Stimulated activated CD4-positive, alpha-beta T cell treated with anti-CD3 and anti-CD28 coated beads, TNF-alpha, amount 100 ng/mL, for 48 hours (primary cell): Measurements from ENCODE around the gene SSH2.
"Not testable (repeated sequence)": the region's sequence is repeated elsewhere in the genome, so short reads cannot be mapped to it uniquely, and the experiment has no call there.

Experiments used
- DNase-seq, 3 donors: peaks; one replicate each; pipeline ENCODE4 v3.0.0-alpha.2; 2020; ENCODE audit warnings: low read depth in 3 of 3

The SSH2 gene

DNA sequence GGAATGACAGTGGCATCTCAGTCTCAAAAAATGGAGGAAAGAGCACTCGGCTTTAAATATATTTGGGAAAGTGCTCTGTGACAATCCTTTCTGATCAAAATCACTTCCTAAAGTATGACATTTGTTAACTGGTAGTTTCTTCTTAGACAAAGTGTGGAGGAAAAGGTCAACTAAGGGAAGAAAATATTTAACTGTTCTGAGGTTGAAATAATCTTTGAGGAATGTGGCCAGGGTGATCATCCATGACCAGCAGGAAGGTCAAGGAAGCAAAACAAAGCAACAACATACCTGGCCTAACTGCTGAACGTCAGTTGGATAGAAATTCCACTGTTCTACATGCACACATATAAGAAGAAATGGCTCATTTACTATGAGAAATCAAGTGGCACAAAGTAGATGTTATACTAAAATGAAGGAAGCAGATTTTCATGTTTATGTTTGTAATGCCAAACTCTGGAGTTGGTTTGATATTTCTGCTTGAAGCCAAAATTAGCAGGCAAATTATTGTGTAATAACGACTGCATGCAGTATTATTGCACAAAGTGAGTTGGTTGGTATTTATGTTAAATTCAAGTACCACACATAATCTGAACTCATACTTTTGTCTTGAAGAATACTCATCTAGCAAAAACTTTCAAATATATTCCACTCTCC lies 220.0 kb downstream of the SSH2 start:
- no peak for DNase-seq

DNA sequence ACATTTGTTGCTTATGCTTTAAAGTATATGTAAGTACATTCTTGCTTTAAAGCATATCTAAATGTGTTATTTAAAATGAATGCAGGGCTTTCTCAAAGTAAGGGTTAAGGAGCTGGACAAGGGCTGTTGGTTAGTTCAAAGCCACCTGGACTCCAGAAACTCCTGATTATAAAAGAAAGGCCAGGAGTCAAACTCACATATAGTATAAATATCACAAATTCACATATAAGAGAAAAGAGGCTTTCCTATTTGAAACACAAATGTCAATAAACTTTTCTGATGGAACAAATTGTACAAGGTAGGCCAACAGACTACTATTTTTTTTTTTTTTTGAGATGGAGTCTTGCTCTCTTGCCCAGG lies 222.8 kb downstream of the SSH2 start:
- DNase-seq, result no peak

GRCh38 chr17:29706045-29706431 lies 224.0 kb downstream of the SSH2 start:
- DNase-seq, result no peak

- DNase-seq, result no peak
Measured at GRCh38 chr17:29705386-29705785, 224.6 kb downstream of the SSH2 start.

GRCh38 chr17:29699283-29699682 lies 230.7 kb downstream of the SSH2 start:
- no peak for DNase-seq

DNA sequence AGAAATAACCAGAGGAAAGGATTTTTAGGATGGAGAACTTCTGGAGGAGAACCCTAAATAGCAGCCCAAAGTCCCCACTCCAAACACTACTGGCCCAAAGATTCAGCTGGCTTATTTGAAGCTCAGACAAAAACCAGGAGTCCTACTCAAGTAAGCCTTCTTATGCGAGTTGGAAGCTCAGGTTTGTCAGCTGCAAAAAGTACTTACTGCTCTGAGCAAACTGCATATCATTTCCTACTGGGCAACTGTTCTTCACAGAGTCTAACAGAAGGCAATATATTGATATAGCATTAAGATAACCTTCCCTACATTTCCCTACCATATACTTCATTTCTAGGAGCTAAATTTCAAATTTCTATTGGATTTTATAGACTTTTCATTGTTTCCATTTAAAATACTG lies 231.2 kb downstream of the SSH2 start:
- DNase-seq, result no peak

DNA sequence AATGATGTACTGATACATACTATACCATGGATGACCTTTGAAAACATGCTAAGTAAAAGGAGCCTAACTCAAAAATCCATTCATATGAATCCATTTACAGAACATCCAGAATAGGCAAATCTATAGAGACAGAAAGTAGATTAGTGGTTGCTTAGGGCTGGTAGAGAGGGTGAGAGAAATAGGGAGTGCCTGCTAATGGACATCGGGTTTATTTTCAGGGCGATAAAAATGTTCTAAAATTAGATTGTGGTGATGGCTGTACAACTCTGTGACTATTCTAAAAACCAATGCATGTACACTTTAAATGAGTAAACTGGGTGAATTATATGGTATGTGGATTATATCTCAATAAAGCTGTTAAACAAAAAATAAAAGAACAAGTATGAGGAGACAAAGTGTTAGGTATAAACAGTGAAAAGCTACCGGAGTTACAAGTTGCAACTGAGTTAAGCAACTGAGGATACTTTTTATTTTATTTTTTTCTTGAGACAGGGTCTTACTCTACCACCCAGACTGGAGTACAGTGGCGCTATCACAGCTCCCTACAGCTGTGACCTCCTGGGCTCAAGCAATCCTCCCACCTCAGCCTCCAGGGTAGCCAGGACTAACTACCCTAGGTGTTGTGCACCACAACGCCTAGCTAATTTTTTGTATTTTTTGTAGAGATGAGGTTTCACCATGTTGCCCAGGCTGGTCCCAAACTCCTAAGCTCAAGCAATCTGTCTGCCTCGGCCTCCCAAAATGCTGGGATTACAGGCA lies 231.8 kb downstream of the SSH2 start:
- DNase-seq, result no peak

- DNase-seq, result no peak
Measured at GRCh38 chr17:29697371-29697770, 232.7 kb downstream of the SSH2 start.

DNA sequence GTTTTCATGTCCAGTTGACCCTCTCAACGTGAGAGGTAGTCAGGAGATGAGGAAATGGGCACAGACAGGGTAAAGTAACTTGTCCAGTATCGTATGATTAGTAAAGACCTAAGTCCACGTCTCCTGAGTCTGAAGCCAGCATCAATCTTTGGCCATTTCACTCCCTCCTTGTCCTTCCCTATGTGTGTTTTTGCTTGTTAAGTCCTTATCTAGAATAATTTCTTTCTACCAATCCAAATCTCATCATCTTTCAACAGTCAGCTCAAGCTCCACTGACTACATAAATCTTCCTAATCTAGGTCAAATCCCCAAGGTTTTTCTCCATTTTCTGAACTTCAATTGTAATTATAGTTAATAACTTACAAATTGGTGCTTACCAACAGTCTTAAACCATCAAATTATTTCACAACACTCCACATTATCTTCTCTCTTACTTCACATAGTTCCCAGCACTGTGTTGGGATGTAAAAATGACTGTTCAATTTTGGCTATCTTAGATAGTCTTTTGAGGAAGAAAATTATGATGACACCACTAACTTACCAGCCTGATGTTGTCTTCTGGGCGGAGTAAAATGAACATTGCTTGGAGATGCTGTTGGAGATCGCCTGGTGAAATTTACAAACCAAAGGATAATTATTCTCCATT lies 235.0 kb downstream of the SSH2 start:
- DNase-seq, result no peak

GRCh38 chr17:29693751-29694150 lies 236.3 kb downstream of the SSH2 start:
- no peak for DNase-seq

DNA sequence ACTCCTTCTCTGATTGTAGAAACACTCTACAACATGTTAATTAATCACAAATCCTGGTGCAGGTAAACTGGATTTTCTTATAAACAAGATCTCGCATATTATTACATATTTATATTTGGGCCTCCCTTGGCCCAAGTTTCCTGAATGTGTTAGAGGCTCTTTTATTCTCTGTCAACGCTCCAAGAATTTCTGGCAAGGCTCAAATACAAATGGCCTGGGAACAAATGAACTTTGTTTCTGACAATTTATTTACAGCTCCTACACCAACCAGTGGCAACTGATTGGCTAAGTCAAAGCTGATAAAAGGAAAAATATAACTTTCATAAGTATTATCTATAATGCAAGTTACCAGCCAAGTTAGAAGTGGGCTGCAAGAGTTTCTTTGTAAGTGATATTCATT lies 242.4 kb downstream of the SSH2 start:
- DNase-seq, result no peak

- no peak for DNase-seq
Measured at GRCh38 chr17:29686993-29687590, 242.9 kb downstream of the SSH2 start.

DNA sequence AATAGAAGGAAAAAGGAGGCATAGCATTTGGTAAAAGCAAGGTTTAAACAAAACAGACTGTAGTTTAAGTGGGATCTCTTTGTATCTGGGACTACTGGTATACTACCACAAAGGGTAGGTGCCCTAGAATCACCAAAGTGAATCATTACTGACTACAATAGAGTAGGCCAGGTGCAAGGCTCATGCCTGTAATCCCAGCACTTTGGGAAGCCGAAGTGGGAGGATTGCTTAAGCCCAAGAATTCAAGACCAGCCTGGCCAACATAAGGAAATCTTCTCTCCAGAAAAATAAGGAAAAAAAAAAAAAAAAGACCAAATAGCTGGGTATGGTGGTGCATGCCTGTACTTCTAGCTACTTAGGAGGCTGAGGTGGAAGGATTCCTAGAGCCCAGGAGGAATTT lies 246.5 kb downstream of the SSH2 start:
- DNase-seq, result no peak

GRCh38 chr17:29682987-29683386 lies 247.0 kb downstream of the SSH2 start:
- DNase-seq, result no peak

DNA sequence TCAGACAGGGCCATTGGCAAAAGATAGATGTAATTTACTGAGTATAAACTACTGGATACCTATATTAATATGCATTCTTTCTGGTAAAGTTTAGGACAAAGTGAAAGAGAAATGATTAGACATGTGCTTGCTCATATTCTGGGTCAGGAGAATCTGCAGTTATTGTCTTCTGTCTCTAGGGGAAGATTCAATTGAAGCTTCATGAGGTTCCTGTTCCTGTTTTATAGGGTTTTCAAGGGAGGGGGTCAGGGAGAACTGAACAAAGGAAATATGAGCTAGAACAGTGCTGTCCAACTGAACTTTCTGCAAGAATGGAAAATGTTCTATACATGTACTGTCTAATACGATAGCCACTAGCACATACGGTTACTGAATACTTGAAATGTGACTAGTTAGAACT lies 248.0 kb downstream of the SSH2 start:
- no peak for DNase-seq

- no peak for DNase-seq
Measured at GRCh38 chr17:29677824-29678223, 252.2 kb downstream of the SSH2 start.

DNA sequence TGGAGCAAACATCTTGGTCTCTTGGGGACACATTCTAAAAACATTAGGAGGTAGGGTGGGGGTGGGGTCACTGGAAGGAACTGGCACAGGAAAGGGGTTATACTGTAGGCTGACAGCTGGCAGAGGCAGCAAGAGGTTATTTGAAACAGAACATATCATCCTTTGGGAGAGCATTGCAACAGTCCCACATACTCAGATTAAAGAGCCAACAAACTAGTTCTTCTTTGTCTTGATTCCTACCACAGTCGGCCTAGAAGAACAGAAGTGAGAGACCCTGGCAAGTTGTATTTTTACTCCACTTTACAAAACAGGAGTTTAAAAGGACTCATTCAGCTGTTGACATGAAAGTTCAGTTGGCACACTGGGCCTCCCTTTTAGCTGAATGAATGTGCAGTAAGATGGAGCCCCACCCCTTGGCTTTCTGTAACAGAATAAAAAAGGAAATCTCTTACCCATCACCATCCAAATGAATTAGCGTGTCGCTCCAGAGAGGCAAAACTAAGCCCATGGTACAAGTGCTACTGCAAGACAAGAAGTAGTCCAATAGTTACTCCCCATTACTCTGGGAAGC lies 252.7 kb downstream of the SSH2 start:
- no peak for DNase-seq

DNA sequence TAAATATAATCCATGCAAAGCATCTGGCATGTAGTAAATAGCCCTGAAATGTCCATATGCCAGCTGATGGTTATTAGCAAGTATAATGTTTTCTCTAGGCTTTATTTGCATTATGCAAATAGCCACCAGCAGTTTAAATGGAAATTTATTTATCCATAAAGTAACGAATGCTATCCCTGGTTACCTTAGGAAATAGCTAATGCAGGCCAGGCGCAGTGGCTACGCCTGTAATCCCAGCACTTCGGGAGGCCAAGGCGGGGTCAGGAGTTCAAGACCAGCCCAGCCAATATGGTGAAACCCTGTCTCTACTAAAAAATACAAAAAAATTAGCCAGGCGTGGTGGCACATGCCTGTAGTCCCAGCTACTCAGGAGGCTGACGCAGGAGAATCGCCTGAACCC lies 254.1 kb downstream of the SSH2 start:
- DNase-seq, result not testable (repeated sequence)

DNA sequence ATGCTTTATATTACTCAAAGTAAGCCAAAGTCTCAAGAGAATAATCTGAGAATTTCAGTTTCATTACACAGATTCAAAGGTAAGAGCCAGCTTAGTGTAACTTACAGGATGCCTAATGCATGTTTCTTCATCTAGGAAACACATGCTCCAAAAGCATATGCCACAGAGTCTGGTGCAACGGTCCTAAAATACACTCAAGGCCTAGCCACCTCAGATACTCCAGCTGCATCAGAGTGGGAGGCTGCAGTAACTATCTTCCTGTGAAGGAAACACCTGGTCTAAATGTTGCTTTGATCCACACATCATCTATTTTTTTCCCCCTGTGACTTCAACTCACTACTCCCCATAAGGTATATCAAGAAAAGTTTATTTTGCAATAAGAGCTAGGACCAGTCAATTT lies 255.7 kb downstream of the SSH2 start:
- DNase-seq, result no peak

GRCh38 chr17:29671661-29672060 lies 258.4 kb downstream of the SSH2 start:
- DNase-seq, result no peak

DNA sequence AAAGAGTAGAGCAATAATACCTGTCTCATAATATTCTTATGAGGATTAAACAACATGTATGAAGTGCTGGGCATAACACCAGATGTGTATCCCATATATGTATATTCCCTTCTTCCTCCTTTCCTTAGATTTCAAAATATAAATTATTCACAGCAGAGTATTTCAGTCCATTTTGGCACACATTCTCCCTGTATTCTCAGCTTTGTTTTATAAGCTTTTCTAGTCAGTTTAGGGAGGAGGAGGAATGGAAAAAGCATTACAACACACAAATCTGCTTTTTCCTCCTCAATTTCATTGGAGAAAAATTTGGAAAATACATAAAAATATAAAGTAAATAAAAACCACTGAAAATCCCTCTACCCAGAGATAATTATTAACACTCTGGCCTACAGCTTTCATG lies 260.8 kb downstream of the SSH2 start:
- DNase-seq, result no peak

- no peak for DNase-seq
Measured at GRCh38 chr17:29667969-29668368, 262.1 kb downstream of the SSH2 start.

DNA sequence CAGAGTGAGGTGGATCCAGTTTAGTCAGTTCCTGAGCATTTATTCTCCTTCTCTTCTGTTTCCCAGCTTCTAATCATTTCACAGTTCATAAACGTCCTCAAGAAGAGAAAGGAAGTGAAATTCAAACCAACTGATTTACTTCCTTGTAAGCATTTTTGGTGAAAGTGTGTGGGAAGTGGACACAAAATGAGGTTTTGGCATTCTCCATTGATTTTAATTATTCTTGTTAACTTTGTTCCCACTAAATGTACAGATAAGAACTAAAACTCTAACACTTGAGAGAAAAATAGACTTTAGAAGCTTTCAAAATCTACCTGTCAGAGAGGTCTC lies 264.6 kb downstream of the SSH2 start:
- no peak for DNase-seq
